Neural cell (in vitro differentiated cells): Measurements from ENCODE around the gene DCAF7.

Experiments
- EP300 ChIP-seq: fragments of 450-650 bp; conservative IDR thresholded peaks from 2 replicates; pipeline ENCODE4 v1.6.1; 2014; ENCODE audit warnings: antibody characterized with exemption, mild to moderate bottlenecking, moderate library complexity; ENCODE audit not compliant: poor library complexity, severe bottlenecking
- EZH2 ChIP-seq: fragments of 200-600, 300-800 bp; shearing (Covaris generic), sonication (generic); IDR thresholded peaks from 2 replicates; pipeline ENCODE4 v1.6.1; 2014; ENCODE audit warnings: antibody characterized with exemption, low read length, borderline replicate concordance, mild to moderate bottlenecking; ENCODE audit not compliant: insufficient read depth, poor library complexity, severe bottlenecking
- TF ChIP-seq, protein P1 (sequence below): fragments of 450-650 bp; IDR thresholded peaks from 2 replicates; pipeline ENCODE4 v1.5.1; 2014; ENCODE audit warnings: antibody characterized with exemption, mild to moderate bottlenecking, moderate library complexity; ENCODE audit not compliant: poor library complexity, severe bottlenecking

DNA sequence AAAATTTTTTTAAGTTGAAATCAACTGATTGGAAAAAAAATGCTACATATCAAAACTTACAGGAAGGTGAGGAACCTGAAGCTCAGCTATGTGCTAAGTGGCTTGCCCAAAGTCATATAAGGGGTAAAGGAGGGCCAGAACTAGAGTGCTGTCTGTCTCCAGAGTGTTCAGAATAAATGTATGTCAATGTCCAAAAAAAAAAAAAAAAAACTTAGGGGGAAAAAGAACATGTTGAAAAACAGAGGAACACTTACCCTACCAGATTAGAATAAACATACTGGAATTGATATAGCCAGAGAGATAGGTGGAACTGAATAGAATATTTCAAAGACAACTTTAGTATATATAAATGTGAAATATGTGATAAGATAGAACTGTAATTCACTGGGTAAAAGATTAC is 11.5 kb downstream of the DCAF7 start:
- TF ChIP-seq EP300 (no peak), EZH2 (no peak)
- TF ChIP-seq, protein P1, sequence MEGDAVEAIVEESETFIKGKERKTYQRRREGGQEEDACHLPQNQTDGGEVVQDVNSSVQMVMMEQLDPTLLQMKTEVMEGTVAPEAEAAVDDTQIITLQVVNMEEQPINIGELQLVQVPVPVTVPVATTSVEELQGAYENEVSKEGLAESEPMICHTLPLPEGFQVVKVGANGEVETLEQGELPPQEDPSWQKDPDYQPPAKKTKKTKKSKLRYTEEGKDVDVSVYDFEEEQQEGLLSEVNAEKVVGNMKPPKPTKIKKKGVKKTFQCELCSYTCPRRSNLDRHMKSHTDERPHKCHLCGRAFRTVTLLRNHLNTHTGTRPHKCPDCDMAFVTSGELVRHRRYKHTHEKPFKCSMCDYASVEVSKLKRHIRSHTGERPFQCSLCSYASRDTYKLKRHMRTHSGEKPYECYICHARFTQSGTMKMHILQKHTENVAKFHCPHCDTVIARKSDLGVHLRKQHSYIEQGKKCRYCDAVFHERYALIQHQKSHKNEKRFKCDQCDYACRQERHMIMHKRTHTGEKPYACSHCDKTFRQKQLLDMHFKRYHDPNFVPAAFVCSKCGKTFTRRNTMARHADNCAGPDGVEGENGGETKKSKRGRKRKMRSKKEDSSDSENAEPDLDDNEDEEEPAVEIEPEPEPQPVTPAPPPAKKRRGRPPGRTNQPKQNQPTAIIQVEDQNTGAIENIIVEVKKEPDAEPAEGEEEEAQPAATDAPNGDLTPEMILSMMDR: no peak
